UCSD-AML1 (cell line): ENCODE results near the gene ILDR2.

Experiments used
- DNase-seq: peaks from one replicate; lab custom pipeline; 2025; ENCODE audit not compliant: unreplicated experiment; lab: John Stamatoyannopoulos, UW

ILDR2 gene

DNA sequence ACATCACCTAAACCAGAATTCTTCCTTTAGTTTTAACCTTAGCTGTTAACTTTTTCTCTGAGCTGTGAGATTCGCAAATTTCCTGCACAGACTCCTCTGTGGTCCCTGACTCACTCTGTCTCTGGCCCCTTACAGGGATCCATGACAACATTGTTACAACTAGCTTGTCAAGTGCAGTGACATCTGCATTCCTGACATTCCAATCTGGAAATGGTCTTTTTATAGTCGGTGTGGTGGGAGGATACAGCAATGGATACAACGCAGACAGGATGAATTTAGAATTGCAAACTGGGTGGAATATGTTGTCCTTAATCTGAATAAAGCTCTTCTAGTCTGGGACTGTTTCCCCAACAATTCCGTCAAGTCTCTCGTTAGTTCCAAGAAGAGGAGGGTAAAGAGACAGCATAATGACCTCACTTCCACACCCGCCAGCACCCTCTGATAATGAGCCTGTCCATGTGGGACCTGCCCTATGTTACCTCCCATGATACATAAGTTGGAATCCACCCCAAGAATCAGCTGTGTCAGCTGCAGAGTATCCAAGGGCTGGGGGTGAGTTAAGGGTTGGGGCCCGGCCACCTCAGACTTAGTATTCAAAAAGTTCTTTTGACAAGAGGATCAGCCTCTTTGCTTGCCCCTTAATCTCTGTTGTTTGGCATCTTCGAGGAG lies 49.4 kb downstream of the ILDR2 start:
- no peak for DNase-seq

- DNase-seq: no peak
Observed at GRCh38 chr1:166924823-166925541, 50.4 kb downstream of the ILDR2 start.

DNA sequence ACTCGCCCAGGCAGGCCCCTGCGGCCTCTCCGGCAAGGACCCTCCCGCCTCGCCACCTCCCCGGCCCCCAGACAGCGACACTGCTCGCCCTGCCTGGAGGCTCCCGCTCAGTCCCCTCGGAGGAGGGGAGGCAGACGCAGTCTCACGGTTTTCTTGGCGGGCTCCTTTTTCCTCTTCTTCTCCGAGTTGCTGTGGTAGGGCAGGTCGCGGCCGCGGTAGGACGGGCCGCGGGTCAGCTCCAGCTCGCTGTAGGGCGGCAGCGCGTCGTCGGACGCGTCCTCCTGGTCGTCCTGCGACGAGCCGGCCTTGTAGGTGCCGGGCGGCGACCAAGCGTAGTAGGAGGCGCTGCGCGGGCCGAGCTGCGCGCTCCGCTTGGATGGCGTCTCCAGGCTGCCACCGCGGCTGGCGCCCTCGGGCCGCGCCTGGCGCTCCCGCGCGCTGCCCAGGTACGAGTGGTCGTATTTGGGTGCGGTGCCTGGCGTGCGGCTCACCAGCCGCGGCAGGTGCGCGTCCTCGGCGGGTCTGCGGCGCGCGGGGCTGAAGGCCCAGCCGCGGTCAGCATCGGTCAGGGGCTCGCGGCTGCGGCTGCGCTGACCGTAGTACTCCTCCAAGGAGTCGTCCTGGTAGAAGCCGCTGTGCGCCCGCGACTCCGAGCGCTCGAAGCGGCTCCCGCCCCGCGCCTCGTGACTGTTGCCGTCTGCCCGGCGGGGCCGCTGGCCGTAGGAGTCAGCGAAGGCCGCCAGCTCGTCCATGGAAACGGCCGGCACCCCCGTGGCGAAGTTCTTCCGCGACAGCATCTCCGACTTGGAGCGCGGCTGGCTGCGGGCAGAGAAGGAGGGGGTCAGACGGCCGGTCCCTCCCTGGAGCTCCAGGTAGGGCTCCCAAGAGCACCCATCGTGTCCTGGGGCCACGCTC lies 54.5 kb downstream of the ILDR2 start:
- no peak for DNase-seq

- DNase-seq: no peak
Observed at GRCh38 chr1:166918956-166919316, 56.4 kb downstream of the ILDR2 start.

DNA sequence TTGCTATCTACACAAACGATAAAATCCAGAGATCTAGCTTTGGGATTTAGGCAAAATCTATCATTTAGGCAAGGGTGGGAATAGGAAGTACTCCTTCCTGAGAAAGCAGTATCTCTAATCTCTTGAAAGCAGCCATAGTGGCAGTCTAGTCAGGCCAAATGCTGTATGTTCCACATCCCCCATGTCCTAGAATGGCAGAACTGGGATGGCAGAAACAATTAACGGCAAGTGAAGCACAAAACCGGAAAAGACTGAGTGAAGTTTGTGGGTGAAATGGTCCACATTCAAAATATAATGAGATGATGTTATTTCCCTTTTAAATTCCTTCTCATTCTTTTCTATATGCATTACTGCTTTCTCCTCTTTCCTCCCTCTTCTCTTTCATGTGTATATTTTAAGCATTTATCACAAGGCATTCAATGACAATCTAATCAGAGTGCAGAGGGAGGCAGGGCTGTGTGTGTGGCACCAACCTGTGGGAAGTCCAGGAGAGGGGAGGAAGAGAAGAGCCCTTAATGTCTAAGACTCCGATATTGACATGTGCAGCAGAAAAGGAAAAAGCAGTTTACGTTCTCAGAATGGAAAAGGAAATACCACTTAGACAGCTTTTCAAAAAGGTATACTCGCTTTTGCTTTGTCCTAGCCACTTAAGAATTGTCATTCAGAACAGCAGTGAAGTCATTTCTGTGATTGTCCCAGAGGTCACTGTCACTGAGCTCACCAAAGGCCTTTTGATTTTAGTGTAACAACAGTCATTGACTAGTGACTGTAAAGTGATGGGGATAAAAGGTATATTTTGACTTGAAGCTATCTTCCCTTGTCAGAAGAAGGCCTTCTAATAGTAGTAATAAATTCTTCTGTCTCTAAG lies 57.0 kb downstream of the ILDR2 start:
- DNase-seq: no peak

DNA sequence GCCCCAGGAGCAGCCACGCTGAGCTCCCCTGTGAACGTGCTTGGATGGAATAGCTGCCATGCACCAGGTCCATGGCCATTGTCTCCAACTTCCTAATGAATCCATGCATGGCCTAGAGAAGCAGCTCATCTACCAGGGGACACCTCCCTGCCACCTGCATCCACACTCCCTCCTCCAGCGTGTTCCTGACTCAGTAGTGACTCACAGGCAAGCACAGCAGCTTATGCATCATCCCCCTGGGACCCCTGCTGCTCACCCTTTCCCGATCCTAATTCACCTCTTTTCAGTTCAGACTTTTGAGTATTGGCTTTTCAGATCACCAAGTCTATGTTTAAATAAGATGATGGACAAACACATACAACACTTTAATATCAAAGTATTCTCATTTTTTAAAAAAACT lies 59.4 kb downstream of the ILDR2 start:
- no peak for DNase-seq

DNA sequence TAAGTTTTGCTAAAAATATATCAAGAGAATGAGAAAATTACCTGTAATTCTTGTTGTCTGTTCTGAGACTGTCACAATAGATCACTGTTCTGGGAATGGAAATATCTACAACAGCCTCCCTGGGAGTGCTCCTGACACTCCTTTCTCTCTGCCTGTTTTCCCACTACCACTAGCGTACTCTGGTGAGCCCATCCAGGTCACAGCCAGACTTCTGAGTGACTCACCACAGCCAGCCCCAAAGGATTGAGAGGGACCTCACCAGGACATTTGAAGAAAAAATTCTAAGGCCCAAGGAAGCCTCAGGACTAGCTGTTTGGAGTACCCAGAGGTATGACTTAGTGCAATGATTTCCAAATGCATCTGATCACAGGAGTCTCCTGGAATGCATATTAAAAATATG lies 60.3 kb downstream of the ILDR2 start:
- DNase-seq: no peak

GRCh38 chr1:166914111-166914510 lies 61.2 kb downstream of the ILDR2 start:
- DNase-seq: no peak

DNA sequence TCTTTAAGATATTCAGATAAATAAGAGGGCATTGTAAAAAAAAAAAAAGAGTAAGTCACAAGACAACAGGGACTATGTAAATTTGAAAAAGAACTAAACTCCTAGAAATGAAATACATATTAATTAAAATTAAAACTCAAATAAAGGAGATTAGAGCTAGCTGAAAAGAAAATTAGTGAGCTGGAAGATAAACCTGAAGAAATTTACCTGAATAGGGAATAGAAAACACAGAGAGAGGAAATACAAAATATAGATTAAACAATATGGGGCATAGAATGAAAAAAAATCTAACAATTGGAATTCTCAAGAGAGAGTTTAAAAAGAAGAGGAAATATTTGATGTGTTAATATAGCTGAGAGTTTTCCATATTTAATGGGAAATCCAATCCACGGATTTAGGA lies 63.7 kb downstream of the ILDR2 start:
- DNase-seq: no peak

GRCh38 chr1:166910396-166910994 lies 64.8 kb downstream of the ILDR2 start:
- peak; percentile 51 for DNase-seq

DNA sequence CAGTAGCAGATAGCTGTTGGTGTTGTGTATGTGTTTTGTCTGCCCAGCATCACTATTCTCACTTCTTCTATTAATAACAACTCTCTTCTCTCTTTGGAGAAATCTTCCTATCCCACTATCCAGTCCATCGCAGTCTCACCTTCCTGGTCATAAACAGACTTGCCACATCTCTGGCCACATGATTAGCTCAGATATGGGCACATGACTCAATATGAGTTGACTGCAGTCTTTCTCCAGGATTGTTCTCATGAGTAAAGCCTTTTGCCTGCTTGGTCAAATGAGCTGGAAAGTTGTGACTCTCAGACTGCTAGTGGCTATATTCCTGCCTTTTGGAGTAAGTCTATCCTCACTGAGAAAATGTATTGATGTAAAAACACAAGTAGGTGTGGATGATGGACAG lies 66.4 kb downstream of the ILDR2 start:
- DNase-seq: no peak

DNA sequence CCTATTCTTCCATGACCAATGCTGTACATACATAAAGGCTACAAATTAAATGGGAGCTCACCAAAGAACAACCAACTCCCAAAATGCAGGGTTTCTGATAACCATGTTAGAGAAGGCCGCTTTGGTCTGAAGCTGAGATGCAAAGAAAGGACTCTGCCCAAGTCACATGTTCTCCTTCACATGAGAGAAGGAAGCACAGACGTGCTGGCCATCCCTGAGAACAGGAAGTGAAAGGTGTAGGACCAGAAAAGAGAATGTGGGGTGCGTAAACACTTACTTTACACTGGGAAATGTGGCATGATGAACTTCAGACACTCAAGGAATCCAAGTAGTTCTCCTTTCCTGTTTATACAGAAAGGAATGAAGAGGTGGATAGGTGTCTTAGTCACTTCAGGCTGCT lies 67.6 kb downstream of the ILDR2 start:
- no peak for DNase-seq

GRCh38 chr1:166907051-166907450 lies 68.3 kb downstream of the ILDR2 start:
- no peak for DNase-seq

DNA sequence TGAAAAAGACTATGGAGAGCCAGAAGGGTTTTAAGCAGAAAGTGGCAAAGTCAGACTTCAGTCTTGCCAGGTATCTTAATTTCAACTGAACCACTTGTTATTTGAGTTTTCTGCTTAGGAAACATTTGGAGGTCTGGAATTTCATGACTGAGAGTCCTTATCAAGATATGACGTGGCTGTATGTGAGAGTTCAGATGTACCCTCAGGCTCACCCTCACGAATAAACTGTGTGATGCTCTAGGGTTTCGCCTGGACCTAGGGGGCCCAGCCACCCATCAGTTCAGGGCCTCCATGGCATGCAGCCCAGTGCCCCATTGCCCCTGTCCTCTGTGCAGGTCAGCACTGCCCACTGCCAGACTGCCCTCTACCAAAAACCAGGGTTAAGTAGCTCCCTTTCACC lies 68.7 kb downstream of the ILDR2 start:
- no peak for DNase-seq

- no peak for DNase-seq
Observed at GRCh38 chr1:166905900-166906299, 69.4 kb downstream of the ILDR2 start.

DNA sequence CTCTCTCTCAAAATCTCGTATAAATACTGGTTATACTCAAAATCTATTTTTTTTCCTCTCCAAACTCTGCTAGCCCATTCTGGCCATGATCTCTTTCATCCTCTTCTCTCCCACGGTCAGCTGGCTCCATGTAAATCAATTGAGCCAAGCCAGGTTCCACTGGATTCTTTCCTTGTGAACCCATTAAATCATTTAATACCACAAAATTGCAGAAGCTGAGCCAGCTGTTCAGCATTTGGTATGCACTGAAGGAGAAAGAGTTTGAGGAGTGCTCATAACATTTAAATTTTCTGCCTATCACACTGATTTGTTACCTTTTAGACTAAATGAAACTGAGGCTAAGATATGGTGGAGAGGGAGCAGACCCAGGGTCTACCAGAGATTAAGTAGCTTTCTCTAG lies 70.2 kb downstream of the ILDR2 start:
- no peak for DNase-seq

DNA sequence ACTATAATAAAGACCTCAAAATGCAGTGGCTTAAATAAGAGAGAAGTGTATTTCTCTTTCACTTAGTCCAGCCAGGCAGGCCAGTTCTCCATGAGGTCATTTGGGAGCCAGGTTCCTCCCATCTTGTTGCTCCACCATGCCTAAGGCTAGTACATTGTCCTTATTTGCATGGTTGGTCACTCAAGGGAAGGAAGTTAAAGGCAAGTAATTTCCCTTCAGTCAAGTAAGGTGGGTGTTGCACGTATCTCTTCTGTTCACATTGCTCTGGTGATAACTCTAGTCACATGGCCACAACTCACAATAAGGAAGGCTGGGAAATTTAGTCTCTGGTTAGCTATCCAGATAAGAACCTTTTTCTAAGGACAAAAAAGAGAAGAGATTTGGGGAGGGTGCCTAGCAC lies 72.1 kb downstream of the ILDR2 start:
- no peak for DNase-seq

- DNase-seq: no peak
Observed at GRCh38 chr1:166902279-166902678, 73.1 kb downstream of the ILDR2 start.

DNA sequence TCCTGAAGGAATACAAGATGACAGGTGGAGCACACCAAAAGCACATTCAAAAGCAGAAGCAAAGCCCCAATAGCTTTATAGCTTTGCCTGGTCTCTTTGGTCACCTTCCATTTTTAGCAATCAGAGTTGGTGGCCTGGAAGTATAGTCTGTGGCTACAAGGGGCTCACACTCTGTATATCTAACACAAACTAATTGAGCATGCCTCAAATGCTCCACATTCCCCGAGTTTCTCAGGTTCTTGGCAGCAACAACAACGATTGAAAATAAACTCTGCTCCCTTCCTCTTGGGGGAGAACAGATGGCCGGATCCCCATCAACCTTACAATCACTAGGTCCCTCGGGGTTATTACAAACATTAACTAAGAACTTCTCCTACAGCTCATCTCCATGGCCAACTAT lies 74.4 kb downstream of the ILDR2 start:
- DNase-seq: no peak

- DNase-seq: no peak
Observed at GRCh38 chr1:166899769-166900168, 75.6 kb downstream of the ILDR2 start.

GRCh38 chr1:166895766-166896165 lies 79.6 kb downstream of the ILDR2 start:
- DNase-seq: no peak
